HepG2 (cell line): ENCODE data around the gene AQP9. TPM values are rescaled to one million over a fixed set of nuclear protein-coding genes. Genes with fewer than 3 reads are reported as not detected.

Experiments used
- ARID5B ChIP-seq: IDR thresholded peaks from 2 replicates; pipeline ENCODE4 v1.4.0; 2020; ENCODE audit warnings: mild to moderate bottlenecking, missing genetic modification reagents
- CEBPG ChIP-seq: IDR thresholded peaks from 2 replicates; pipeline ENCODE4 v1.6.1; 2016
- DPF2 ChIP-seq: sonication (generic); formaldehyde crosslinking; IDR thresholded peaks from 2 replicates; pipeline ENCODE4 v1.4.0; 2020; ENCODE audit warnings: mild to moderate bottlenecking, low read depth, missing genetic modification reagents, borderline replicate concordance
- ERF ChIP-seq: IDR thresholded peaks from 2 replicates; pipeline ENCODE4 v1.6.1; 2018; ENCODE audit warnings: missing biosample characterization, missing genetic modification reagents
- HDAC2 ChIP-seq: sonication (generic); formaldehyde crosslinking; IDR thresholded peaks from 2 replicates; pipeline ENCODE4 v1.4.0; 2020; ENCODE audit warnings: missing genetic modification reagents
- HNF4A ChIP-seq: sonication (generic); formaldehyde crosslinking; IDR thresholded peaks from 2 replicates; pipeline ENCODE4 v1.4.0; 2020; ENCODE audit warnings: missing genetic modification reagents
- IKZF1 ChIP-seq: fragments of 450-650 bp; IDR thresholded peaks from 2 replicates; pipeline ENCODE4 v1.7.1; 2016
- KLF12 ChIP-seq: sonication (generic); formaldehyde crosslinking; IDR thresholded peaks from 2 replicates; pipeline ENCODE4 v1.4.0; 2020; ENCODE audit warnings: missing genetic modification reagents, borderline replicate concordance
- MAX ChIP-seq: IDR thresholded peaks from 2 replicates; pipeline ENCODE4 v1.6.1; 2012; ENCODE audit warnings: inconsistent platforms
- NCOR1 ChIP-seq: fragments of 200-600 bp; sonication (generic); IDR thresholded peaks from 2 replicates; pipeline ENCODE4 v1.7.0; 2017; ENCODE audit warnings: antibody characterized with exemption, low read length, borderline replicate concordance
- ONECUT2 ChIP-seq: sonication (generic); formaldehyde crosslinking; IDR thresholded peaks from 2 replicates; pipeline ENCODE4 v1.4.0; 2020; ENCODE audit warnings: missing genetic modification reagents
- PAXIP1 ChIP-seq: sonication (generic); formaldehyde crosslinking; conservative IDR thresholded peaks from 2 replicates; pipeline ENCODE4 v1.4.0; 2020; ENCODE audit warnings: mild to moderate bottlenecking, missing genetic modification reagents, moderate library complexity
- POGZ ChIP-seq: sonication (generic); formaldehyde crosslinking; IDR thresholded peaks from 2 replicates; pipeline ENCODE4 v1.4.0; 2020; ENCODE audit warnings: mild to moderate bottlenecking, missing genetic modification reagents
- RARA ChIP-seq: IDR thresholded peaks from 2 replicates; pipeline ENCODE4 v1.6.1; 2016; ENCODE audit warnings: missing genetic modification reagents, missing compliant biosample characterization
- RXRB ChIP-seq: IDR thresholded peaks from 2 replicates; pipeline ENCODE4 v1.6.1; 2016; ENCODE audit warnings: borderline replicate concordance, missing genetic modification reagents, missing compliant biosample characterization
- SOX13 ChIP-seq, 3 experiments: fragments of 450-650 bp in 1 of 3; sonication (generic) in 1 of 3; formaldehyde crosslinking in 1 of 3; IDR thresholded peaks in 2 of 3; conservative IDR thresholded peaks in 1 of 3; 2 replicates each; pipeline versions ENCODE4 v1.5.0 to v1.6.1; 2016 to 2020; ENCODE audit warnings: antibody characterized with exemption in 1 of 3, mild to moderate bottlenecking in 1 of 3, missing compliant biosample characterization in 1 of 3, missing genetic modification reagents in 1 of 3, moderate library complexity in 1 of 3
- THRA ChIP-seq: sonication (generic); formaldehyde crosslinking; IDR thresholded peaks from 2 replicates; pipeline ENCODE4 v1.4.0; 2020; ENCODE audit warnings: missing genetic modification reagents, borderline replicate concordance
- ZMYM2 ChIP-seq: sonication (generic); formaldehyde crosslinking; IDR thresholded peaks from 2 replicates; pipeline ENCODE4 v1.8.0; 2022; ENCODE audit warnings: mild to moderate bottlenecking, missing genetic modification reagents
- ZNF775 ChIP-seq: sonication (generic); formaldehyde crosslinking; IDR thresholded peaks from 2 replicates; pipeline ENCODE4 v1.4.0; 2020; ENCODE audit warnings: missing genetic modification reagents, mild to moderate bottlenecking, moderate library complexity, borderline replicate concordance
- polyA plus RNA-seq, 8 experiments: library from polyadenylated mRNA; depleted of rRNA in 3 of 8; stranded (reverse) in 7 of 8; unstranded in 1 of 8; fragments of >200 nt; fragmentation: Illumina TruSeq in 4 of 8; extraction: Trizol in 4 of 8; gene quantifications; 2 replicates each; pipeline versions ENCODE4 v1.2.1 to v1.2.3, GENCODE V29; 2011 to 2016; ENCODE audit warnings: low read depth in 4 of 8, missing spikeins in 1 of 8, mixed read lengths in 1 of 8; ENCODE audit not compliant: insufficient read depth in 1 of 8
- total RNA-seq, 5 experiments: library from RNA; depleted of rRNA; stranded (reverse); fragments of >200 nt; fragmentation: Illumina TruSeq; extraction: Trizol; gene quantifications; 2 replicates each; pipeline ENCODE4 v1.2.3, GENCODE V29; 2016; ENCODE audit warnings: low read depth in 1 of 5
- TF ChIP-seq, protein P1 (sequence below): IDR thresholded peaks from 2 replicates; pipeline ENCODE4 v1.6.1; 2016; ENCODE audit warnings: mild to moderate bottlenecking

Gene AQP9
- total and polyA plus RNA-seq, 2 of the 13 experiments (the other 11 are each of a cell fraction or from before 2014, with no cell fraction given) = not detected

DNA sequence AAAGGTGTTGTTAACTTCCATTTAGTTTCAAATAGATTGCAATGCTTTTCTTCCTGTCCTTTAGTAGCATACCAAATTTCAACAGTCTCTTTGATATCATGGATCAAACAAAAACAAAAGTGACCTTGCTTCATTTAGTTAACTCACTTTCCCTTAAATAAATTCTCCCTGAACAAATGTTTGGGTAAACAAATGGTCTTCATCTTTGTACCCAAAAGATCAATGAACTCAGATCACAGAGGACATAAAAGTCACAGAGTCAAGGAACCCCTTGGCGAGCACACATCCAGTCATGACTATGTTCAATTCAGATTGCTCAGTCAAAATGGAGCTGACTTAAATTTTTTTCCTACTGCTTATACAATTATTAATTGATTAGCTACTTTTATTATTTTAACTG is 20.6 kb upstream of the AQP9 start (continued):
- TF ChIP-seq PAXIP1 (CRISPR knock-in tag) (peak; percentile 95), HDAC2 (CRISPR knock-in tag) (peak; percentile 49), DPF2 (peak; percentile 59; the same call in 1 of the 2 replicates), ZMYM2 (CRISPR knock-in tag) (0 out of 2 replicates have a peak, but pooled peaks have one; percentile 21), RARA (CRISPR knock-in tag) (peak; percentile 71; the same call in 1 of the 2 replicates), RXRB (CRISPR knock-in tag) (peak; percentile 87), ZNF775 (peak; percentile 75; the same call in 1 of the 2 replicates), ONECUT2 (CRISPR knock-in tag) (peak; percentile 88), IKZF1 (no peak), ERF (0 out of 2 replicates have a peak, but pooled peaks have one; percentile 18), THRA (CRISPR knock-in tag) (0 out of 2 replicates have a peak, but pooled peaks have one; percentile 28), NCOR1 (peak; percentile 86; the same call in 1 of the 2 replicates), CEBPG (peak; percentile 62), MAX (no peak), SOX13 (IDR thresholded peaks at IDR 0.05) (no peak), SOX13 (CRISPR knock-in tag; conservative IDR thresholded peaks at IDR 0.05 in 1 of 2, IDR thresholded peaks at IDR 0.05 in 1 of 2) (peak in 1 of 2 experiments; percentile 80; a peak in 2 of 4 replicates), HNF4A (CRISPR knock-in tag) (peak; percentile 91), KLF12 (0 out of 2 replicates have a peak, but pooled peaks have one; percentile 21), POGZ (CRISPR knock-in tag) (peak; percentile 79), ARID5B (CRISPR knock-in tag) (peak; percentile 86)
- TF ChIP-seq, protein P1, sequence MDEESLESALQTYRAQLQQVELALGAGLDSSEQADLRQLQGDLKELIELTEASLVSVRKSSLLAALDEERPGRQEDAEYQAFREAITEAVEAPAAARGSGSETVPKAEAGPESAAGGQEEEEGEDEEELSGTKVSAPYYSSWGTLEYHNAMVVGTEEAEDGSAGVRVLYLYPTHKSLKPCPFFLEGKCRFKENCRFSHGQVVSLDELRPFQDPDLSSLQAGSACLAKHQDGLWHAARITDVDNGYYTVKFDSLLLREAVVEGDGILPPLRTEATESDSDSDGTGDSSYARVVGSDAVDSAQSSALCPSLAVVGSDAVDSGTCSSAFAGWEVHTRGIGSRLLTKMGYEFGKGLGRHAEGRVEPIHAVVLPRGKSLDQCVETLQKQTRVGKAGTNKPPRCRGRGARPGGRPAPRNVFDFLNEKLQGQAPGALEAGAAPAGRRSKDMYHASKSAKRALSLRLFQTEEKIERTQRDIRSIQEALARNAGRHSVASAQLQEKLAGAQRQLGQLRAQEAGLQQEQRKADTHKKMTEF (CRISPR knock-in tag) = peak; percentile 64
